ENCODE data around the gene FAM219B. TPM values are rescaled to one million over a fixed set of nuclear protein-coding genes. Genes with fewer than 3 reads are reported as not detected.

Gene FAM219B
- total RNA-seq, 1 experiment from 2014 or later, result 64.3 TPM

- ChIA-PET POLR2A (interaction anchor here (0.7 kb wide), 1 partner anchor 17 kb away, joined by 6 read pairs; no protein-coding TSS in a partner anchor), RAD21 (ENCODE audit: low non-redundant PET in 1 of 2, low total read pairs in 2 of 2, uncharacterized antibody in 2 of 2, unreplicated experiment in 2 of 2) (no interaction called here), CTCF (no interaction called here)
- no peak overlapping the region for H2AFZ ChIP-seq (ENCODE audit: low read depth, low read length, poor library complexity, severe bottlenecking)
- no peak for ATAC-seq
- BruUV-seq (replicated peaks), result no TSS peak
- no peaks in the 10 kb centered on the region for H4K20me1 ChIP-seq (ENCODE audit: insufficient read depth)
- no peak overlapping the region for H3K27ac ChIP-seq (ENCODE audit: low read depth, low read length)
- no peaks in the 10 kb centered on the region for H3K9me2 ChIP-seq (ENCODE audit: insufficient read depth)
- H3K27me3 ChIP-seq (ENCODE audit: insufficient read depth, low read length), result no peaks in the 10 kb centered on the region
- peaks cover 5 to 17% of the 10 kb centered on the region in 2 experiments; a peak in 3 of 4 replicates for H3K36me3 ChIP-seq (ENCODE audit: control insufficient read depth in 1 of 2, insufficient read depth in 2 of 2, low read length in 2 of 2)
- TF ChIP-seq POLR2AphosphoS5 (IDR thresholded peaks at IDR 0.05; ENCODE audit: low read depth, low read length), result no peak
- no peak for TF ChIP-seq TCF7L2 (IDR thresholded peaks at IDR 0.05; ENCODE audit: borderline replicate concordance, extremely low read depth, insufficient read depth, insufficient read length)
- no peak for TF ChIP-seq FOSL1 (IDR thresholded peaks at IDR 0.05; ENCODE audit: low read depth)
- no peak for TF ChIP-seq REST (IDR thresholded peaks at IDR 0.05; ENCODE audit: low read depth)
- TF ChIP-seq ZNF274 (IDR thresholded peaks at IDR 0.05; ENCODE audit: low read depth, low read length), result no peak
- TF ChIP-seq, protein P1, sequence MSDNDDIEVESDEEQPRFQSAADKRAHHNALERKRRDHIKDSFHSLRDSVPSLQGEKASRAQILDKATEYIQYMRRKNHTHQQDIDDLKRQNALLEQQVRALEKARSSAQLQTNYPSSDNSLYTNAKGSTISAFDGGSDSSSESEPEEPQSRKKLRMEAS (IDR thresholded peaks at IDR 0.05), result no peak
- TF ChIP-seq JUND (IDR thresholded peaks at IDR 0.05), result no peak
- no peak for TF ChIP-seq ZFX (IDR thresholded peaks at IDR 0.05)
- TF ChIP-seq YY1 (IDR thresholded peaks at IDR 0.05; ENCODE audit: extremely low read depth, insufficient replicate concordance, low read depth, low read length), result no peak
- no peak for TF ChIP-seq EZH2 (IDR thresholded peaks at IDR 0.05)
- TF ChIP-seq SIN3A (IDR thresholded peaks at IDR 0.05; ENCODE audit: low read depth), result no peak
- no peak for TF ChIP-seq EGR1 (IDR thresholded peaks at IDR 0.05; ENCODE audit: low read depth)
- no peak for TF ChIP-seq CBX3 (IDR thresholded peaks at IDR 0.05; ENCODE audit: low read depth)
- no peak for TF ChIP-seq CEBPB (IDR thresholded peaks at IDR 0.05; ENCODE audit: low read depth)
- TF ChIP-seq, protein P2, sequence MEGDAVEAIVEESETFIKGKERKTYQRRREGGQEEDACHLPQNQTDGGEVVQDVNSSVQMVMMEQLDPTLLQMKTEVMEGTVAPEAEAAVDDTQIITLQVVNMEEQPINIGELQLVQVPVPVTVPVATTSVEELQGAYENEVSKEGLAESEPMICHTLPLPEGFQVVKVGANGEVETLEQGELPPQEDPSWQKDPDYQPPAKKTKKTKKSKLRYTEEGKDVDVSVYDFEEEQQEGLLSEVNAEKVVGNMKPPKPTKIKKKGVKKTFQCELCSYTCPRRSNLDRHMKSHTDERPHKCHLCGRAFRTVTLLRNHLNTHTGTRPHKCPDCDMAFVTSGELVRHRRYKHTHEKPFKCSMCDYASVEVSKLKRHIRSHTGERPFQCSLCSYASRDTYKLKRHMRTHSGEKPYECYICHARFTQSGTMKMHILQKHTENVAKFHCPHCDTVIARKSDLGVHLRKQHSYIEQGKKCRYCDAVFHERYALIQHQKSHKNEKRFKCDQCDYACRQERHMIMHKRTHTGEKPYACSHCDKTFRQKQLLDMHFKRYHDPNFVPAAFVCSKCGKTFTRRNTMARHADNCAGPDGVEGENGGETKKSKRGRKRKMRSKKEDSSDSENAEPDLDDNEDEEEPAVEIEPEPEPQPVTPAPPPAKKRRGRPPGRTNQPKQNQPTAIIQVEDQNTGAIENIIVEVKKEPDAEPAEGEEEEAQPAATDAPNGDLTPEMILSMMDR (IDR thresholded peaks at IDR 0.05 in 2 of 3, conservative IDR thresholded peaks at IDR 0.05 in 1 of 3; ENCODE audit: borderline replicate concordance in 1 of 3, insufficient read depth in 1 of 3, low read depth in 2 of 3, low read length in 2 of 3), result no peak
- intact Hi-C loops (cut with micrococcal nuclease), result loop anchor here (5.0 kb wide), 1 partner anchor 79 kb away; no protein-coding TSS in a partner anchor
- no peak overlapping the region for H3K4me3 ChIP-seq (replicated peaks in 1 of 2; ENCODE audit: low read depth in 1 of 2, low read length in 2 of 2)
- H3K9ac ChIP-seq (ENCODE audit: low read length), result no peak overlapping the region
- no peak overlapping the region for H3K4me2 ChIP-seq (ENCODE audit: low read length)
- no peak for DNase-seq (ENCODE audit: low read depth, low spot score)
- H3K9me3 ChIP-seq (ENCODE audit: control insufficient read depth in 1 of 2, insufficient read depth in 1 of 2, low read depth in 1 of 2, low read length in 2 of 2), result no peaks in the 10 kb centered on the region
- peaks cover 19% of the 10 kb centered on the region for H3K79me2 ChIP-seq (ENCODE audit: insufficient read depth, low read length)
- peaks cover 10 to 17% of the 10 kb centered on the region in 2 experiments; a peak in 2 of 4 replicates for H3K4me1 ChIP-seq (ENCODE audit: control insufficient read depth in 1 of 2, insufficient read depth in 2 of 2, low read length in 2 of 2)
Observed at GRCh38 chr15:74908635-74909034, 2.0 kb upstream of the FAM219B start.

All from HCT116 (cell line).